Endothelial cell of umbilical vein (primary cell): ENCODE results near the gene TRAF3IP1. TPM values are rescaled to one million over a fixed set of nuclear protein-coding genes. Genes with fewer than 3 reads are reported as not detected.

ENCODE experiments used
- BruUV-seq: library from RNA; stranded (reverse); fragments of 400-500 nt; replicated peaks from 2 replicates; lab custom pipeline; 2021; lab: Mats Ljungman, UMichigan
- CTCF ChIA-PET: fragments of 300-600, 350-600 bp; sonication (Branson Sonifier 250); formaldehyde crosslinking; loops from one replicate; lab custom pipeline; 2021; ENCODE audit warnings: antibody characterized with exemption, inconsistent platforms; lab: Charles Lee
- POLR2A ChIA-PET: fragments of 300-600, 350-600 bp; sonication (Branson Sonifier 250); formaldehyde crosslinking; loops from one replicate; lab custom pipeline; 2021; ENCODE audit warnings: antibody characterized with exemption, inconsistent platforms; lab: Charles Lee
- DNase-seq: peaks from one replicate; pipeline ENCODE4 v3.0.0-alpha.2; 2011; ENCODE audit warnings: low read depth, low spot score
- FAIRE-seq: peaks from 2 replicates; lab custom pipeline; 2011; peaks lifted over from hg19 to GRCh38; lab: Jason Lieb, UNC
- H2AFZ ChIP-seq: 2 replicates; pipeline ENCODE4 v1.6.0; 2012; ENCODE audit warnings: low read depth, low read length, control low read depth, inconsistent platforms
- H3K27ac ChIP-seq: 2 replicates; pipeline ENCODE4 v1.5.1; 2011; ENCODE audit warnings: low read depth, mild to moderate bottlenecking, control low read depth, low read length, moderate library complexity; ENCODE audit not compliant: insufficient read depth
- H3K27me3 ChIP-seq, 2 experiments: 2 replicates each; pipeline versions ENCODE4 v1.6.0 to v1.6.1; 2011; ENCODE audit warnings: low read length in 2 of 2, mixed read lengths in 1 of 2; ENCODE audit not compliant: control insufficient read depth in 2 of 2, insufficient read depth in 2 of 2
- H3K36me3 ChIP-seq, 2 experiments: 2 replicates in 1 of 2; 3 replicates in 1 of 2; pipeline ENCODE4 v1.5.1; 2011; ENCODE audit warnings: low read length in 2 of 2, mild to moderate bottlenecking in 1 of 2, moderate library complexity in 1 of 2; ENCODE audit not compliant: control insufficient read depth in 2 of 2, insufficient read depth in 2 of 2; ENCODE audit errors: extremely low read depth in 1 of 2
- H3K4me1 ChIP-seq: 3 replicates; pipeline ENCODE4 v1.5.1; 2011; ENCODE audit warnings: mild to moderate bottlenecking, low read length; ENCODE audit not compliant: control insufficient read depth, insufficient read depth; ENCODE audit errors: extremely low read depth
- H3K4me2 ChIP-seq: 2 replicates; pipeline ENCODE4 v1.6.1; 2011; ENCODE audit warnings: low read length, control low read depth, mixed read lengths; ENCODE audit not compliant: insufficient read depth
- H3K4me3 ChIP-seq, 3 experiments: fragments of 200-600 bp in 1 of 3; sonication (generic), shearing (Covaris generic) in 1 of 3; replicated peaks in 1 of 3; 2 replicates each; pipeline ENCODE4 v1.5.1; 2011 to 2016; ENCODE audit warnings: control low read depth in 3 of 3, low read length in 3 of 3, mild to moderate bottlenecking in 2 of 3, inconsistent platforms in 1 of 3, low read depth in 1 of 3, moderate library complexity in 1 of 3; ENCODE audit not compliant: insufficient read depth in 1 of 3
- H3K79me2 ChIP-seq: 2 replicates; pipeline ENCODE4 v1.6.0; 2012; ENCODE audit warnings: low read length, inconsistent platforms; ENCODE audit not compliant: control insufficient read depth, insufficient read depth
- H3K9ac ChIP-seq: replicated peaks from 2 replicates; pipeline ENCODE3; 2011; ENCODE audit warnings: low read length, control low read depth; ENCODE audit not compliant: insufficient read depth; ENCODE audit errors: extremely low read depth
- H3K9me1 ChIP-seq: replicated peaks from 3 replicates; pipeline ENCODE4 v1.6.0; 2011; ENCODE audit warnings: mild to moderate bottlenecking, low read length; ENCODE audit not compliant: control insufficient read depth, insufficient read depth; ENCODE audit errors: extremely low read depth
- H3K9me3 ChIP-seq: replicated peaks from 2 replicates; pipeline ENCODE4 v1.5.1; 2012; ENCODE audit warnings: low read length, inconsistent platforms; ENCODE audit not compliant: control insufficient read depth, insufficient read depth
- H4K20me1 ChIP-seq: replicated peaks from 2 replicates; pipeline ENCODE3; 2011; ENCODE audit warnings: mild to moderate bottlenecking, low read length; ENCODE audit not compliant: control insufficient read depth, insufficient read depth; ENCODE audit errors: extremely low read depth
- CTCF ChIP-seq, 2 donors: IDR thresholded peaks; 1 replicate in 1 of 2; 2 replicates in 1 of 2; pipeline ENCODE4 v1.5.1; 2011; ENCODE audit warnings: low read length in 2 of 2, mild to moderate bottlenecking in 2 of 2, moderate library complexity in 2 of 2, control low read depth in 1 of 2, inconsistent platforms in 1 of 2, low read depth in 1 of 2; ENCODE audit not compliant: insufficient read depth in 1 of 2; ENCODE audit errors: extremely low read depth in 1 of 2
- EZH2 ChIP-seq: IDR thresholded peaks from 2 replicates; pipeline ENCODE4 v1.6.1; 2012; ENCODE audit warnings: borderline replicate concordance, low read depth, mild to moderate bottlenecking, moderate library complexity, low read length, inconsistent platforms; ENCODE audit not compliant: severe bottlenecking
- FOS ChIP-seq: IDR thresholded peaks from 2 replicates; pipeline ENCODE4 v1.6.1; 2011; ENCODE audit warnings: mild to moderate bottlenecking, low read length, moderate library complexity, borderline replicate concordance; ENCODE audit not compliant: insufficient read depth
- GATA2 ChIP-seq: IDR thresholded peaks from 2 replicates; pipeline ENCODE4 v1.7.0; 2011; ENCODE audit warnings: low read depth, mild to moderate bottlenecking, moderate library complexity, mixed read lengths, low read length; ENCODE audit not compliant: insufficient read length, insufficient read depth
- JUN ChIP-seq: IDR thresholded peaks from 2 replicates; pipeline ENCODE4 v1.6.1; 2011; ENCODE audit warnings: borderline replicate concordance, low read depth; ENCODE audit not compliant: insufficient read length, insufficient read depth
- MAX ChIP-seq: IDR thresholded peaks from 2 replicates; pipeline ENCODE4 v1.6.1; 2011; ENCODE audit not compliant: insufficient read depth, insufficient read length
- MYC ChIP-seq: IDR thresholded peaks from one replicate; pipeline ENCODE4 v1.6.1; 2011; ENCODE audit warnings: mild to moderate bottlenecking, low read depth, low read length
- POLR2A ChIP-seq: IDR thresholded peaks from 2 replicates; pipeline ENCODE4 v1.6.1; 2012; ENCODE audit warnings: low read depth, mild to moderate bottlenecking, control low read depth, low read length
- POLR2AphosphoS5 ChIP-seq: IDR thresholded peaks from 2 replicates; pipeline ENCODE4 v1.6.1; 2012; ENCODE audit warnings: low read depth, mild to moderate bottlenecking, control low read depth, low read length, moderate library complexity; ENCODE audit not compliant: insufficient read depth
- dilution Hi-C: fragments of 300-500 bp; cut with MboI; formaldehyde crosslinking; loops from one replicate; pipeline ENCODE4 v1.15.0; 2019; ENCODE audit warnings: low sequenced_read_pairs; ENCODE audit not compliant: extremely low pct_ligation_motif_present
- intact Hi-C: fragments of 100-400 bp; cut with micrococcal nuclease; formaldehyde crosslinking; loops from one replicate; pipeline ENCODE4 v1.10.0; 2022
- polyA plus RNA-seq, 4 experiments: library from polyadenylated mRNA; depleted of rRNA in 3 of 4; stranded (reverse) in 3 of 4; unstranded in 1 of 4; fragments of >200 nt; gene quantifications; 2 replicates each; pipeline versions ENCODE4 v1.2.1 to v1.2.3, GENCODE V29; 2011 to 2012; ENCODE audit warnings: missing spikeins in 1 of 4
- total RNA-seq: library from RNA; stranded (reverse); gene quantifications from 2 replicates; pipeline ENCODE4 v1.2.3, GENCODE V29; 2021

Gene TRAF3IP1
- total and polyA plus RNA-seq, 2 donors (not counting 3 experiments of a cell fraction or from before 2014, with no cell fraction given) = 3.4 to 15.9 TPM

- intact Hi-C loops = no loop called here
Measured at GRCh38 chr2:238286095-238286494, 34.2 kb upstream of the TRAF3IP1 start.

More at GRCh38 chr2:238286095-238286494, 34.2 kb upstream of the TRAF3IP1 start:
- no peak overlapping the region for H3K4me2 ChIP-seq
- POLR2A ChIA-PET = no interaction called here
- H3K9me3 ChIP-seq = no peaks in the 10 kb centered on the region
- CTCF ChIA-PET = interaction anchor here (3.4 kb wide), 1 partner anchor 22 kb away, joined by 21 read pairs; no protein-coding TSS in a partner anchor
- FAIRE-seq (no peak), DNase-seq (no peak)
- H3K79me2 ChIP-seq = no peaks in the 10 kb centered on the region
- H3K9me1 ChIP-seq = no peaks in the 10 kb centered on the region
- peaks cover 14% of the 10 kb centered on the region for H3K4me1 ChIP-seq
- no peaks in the 10 kb centered on the region for H3K27me3 ChIP-seq
- no peak overlapping the region for H2AFZ ChIP-seq
- H3K36me3 ChIP-seq = no peaks in the 10 kb centered on the region
- TF ChIP-seq CTCF (IDR thresholded peaks at IDR 0.05; ENCODE audit: extremely low read depth in 1 of 2, insufficient read depth in 1 of 2, low read depth in 1 of 2, low read length in 2 of 2) (no peak), POLR2AphosphoS5 (no peak), MYC (no peak), POLR2A (no peak), GATA2 (no peak), FOS (no peak), MAX (no peak), JUN (no peak), EZH2 (no peak)
- BruUV-seq = no TSS peak
- no peak overlapping the region for H3K9ac ChIP-seq
- no peaks in the 10 kb centered on the region for H4K20me1 ChIP-seq
- dilution Hi-C loops = no loop called here
- no peak overlapping the region for H3K27ac ChIP-seq
- H3K4me3 ChIP-seq = no peak overlapping the region
